A549 (cell line): Measurements from ENCODE around the gene SHISAL2A. TPM values are rescaled to one million over a fixed set of nuclear protein-coding genes. Genes with fewer than 3 reads are reported as not detected.

Source experiments
- ATAC-seq, 2 experiments: fragments of 200-7000 bp in 1 of 2; fragments of >200 bp in 1 of 2; cut with Nextera tagmentation in 1 of 2; cut with Tn5 transposase in 1 of 2; 3 replicates each; pipeline versions ENCODE4 v1.8.0 to v1.9.1; 2018 to 2020; ENCODE audit warnings: mild to moderate bottlenecking in 1 of 2, moderate library complexity in 1 of 2
- CTCF ChIA-PET: fragments of 300-600 bp; sonication (Branson Sonifier 250); formaldehyde crosslinking; extraction: SDS; loops from one replicate; lab custom pipeline; 2021; ENCODE audit warnings: antibody characterized with exemption, inconsistent platforms; lab: Yijun Ruan, JAX
- POLR2A ChIA-PET: fragments of 350-600 bp; formaldehyde crosslinking; extraction: SDS; loops from one replicate; lab custom pipeline; 2021; ENCODE audit warnings: antibody characterized with exemption, inconsistent platforms; lab: Yijun Ruan, JAX
- DNase-seq, 2 experiments: peaks; one replicate each; pipeline versions ENCODE4 v3.0.0 to v3.0.0-alpha.2; 2011 to 2016; ENCODE audit warnings: low read depth in 1 of 2, low spot score in 1 of 2
- FAIRE-seq: peaks from 2 replicates; lab custom pipeline; 2011; peaks lifted over from hg19 to GRCh38; lab: Jason Lieb, UNC
- H3K27ac ChIP-seq, 2 experiments: fragments of >200 bp; sonication (Bioruptor Twin); formaldehyde crosslinking; 3 replicates each; pipeline ENCODE4 v1.5.1; 2016 to 2017
- H3K4me1 ChIP-seq: fragments of >200 bp; sonication (Bioruptor Twin); formaldehyde crosslinking; 3 replicates; pipeline ENCODE4 v1.6.1; 2016
- H3K4me2 ChIP-seq: fragments of >200 bp; sonication (Bioruptor Twin); formaldehyde crosslinking; 3 replicates; pipeline ENCODE4 v1.6.1; 2016
- H3K4me3 ChIP-seq: fragments of >200 bp; sonication (Bioruptor Twin); formaldehyde crosslinking; 3 replicates; pipeline ENCODE4 v1.5.1; 2016
- H3K9me3 ChIP-seq: fragments of >200 bp; sonication (Bioruptor Twin); formaldehyde crosslinking; 3 replicates; pipeline ENCODE4 v1.6.1; 2016
- BCL3 ChIP-seq: fragments of >200 bp; sonication (Bioruptor Twin); formaldehyde crosslinking; IDR thresholded peaks from 3 replicates; pipeline ENCODE4 v1.6.1; 2016
- CEBPB ChIP-seq, 2 experiments: fragments of >200 bp in 1 of 2; sonication (Bioruptor Twin) in 1 of 2; formaldehyde crosslinking in 1 of 2; IDR thresholded peaks; 2 replicates each; pipeline ENCODE4 v1.6.1; 2012 to 2016
- CHD2 ChIP-seq: fragments of 150-350 bp; IDR thresholded peaks from 2 replicates; pipeline ENCODE4 v1.6.1; 2014; ENCODE audit warnings: low read length; ENCODE audit not compliant: partially characterized antibody
- CHD4 ChIP-seq: fragments of 200-600 bp; sonication (generic); IDR thresholded peaks from 2 replicates; pipeline ENCODE4 v1.6.1; 2016; ENCODE audit warnings: antibody characterized with exemption, mild to moderate bottlenecking, borderline replicate concordance
- E2F6 ChIP-seq: IDR thresholded peaks from 2 replicates; pipeline ENCODE4 v1.6.1; 2012; ENCODE audit warnings: low read depth, borderline replicate concordance
- EHF ChIP-seq: fragments of 250-450 bp; sonication (Bioruptor Pico); IDR thresholded peaks from 2 replicates; pipeline ENCODE4 v1.5.0; 2020; ENCODE audit warnings: mild to moderate bottlenecking
- EP300 ChIP-seq, 2 experiments: fragments of >200 bp; sonication (Bioruptor Twin); formaldehyde crosslinking; IDR thresholded peaks; 2 replicates in 1 of 2; 3 replicates in 1 of 2; pipeline ENCODE4 v1.6.1; 2016 to 2017
- GATA3 ChIP-seq: IDR thresholded peaks from 2 replicates; pipeline ENCODE4 v1.6.1; 2012; ENCODE audit warnings: borderline replicate concordance
- HDAC2 ChIP-seq: fragments of 200-600 bp; sonication (generic); IDR thresholded peaks from 2 replicates; pipeline ENCODE4 v1.6.1; 2016
- HOXB13 ChIP-seq: fragments of 250-450 bp; sonication (Bioruptor Pico); IDR thresholded peaks from 2 replicates; pipeline ENCODE4 v1.5.0; 2020; ENCODE audit warnings: low read depth, mild to moderate bottlenecking, moderate library complexity
- JUN ChIP-seq, 2 experiments: fragments of >200 bp; sonication (Bioruptor Twin); formaldehyde crosslinking; IDR thresholded peaks; 2 replicates in 1 of 2; 3 replicates in 1 of 2; pipeline ENCODE4 v1.6.1; 2016 to 2017
- JUNB ChIP-seq: fragments of >200 bp; sonication (Bioruptor Twin); formaldehyde crosslinking; IDR thresholded peaks from 2 replicates; pipeline ENCODE4 v1.6.1; 2016
- KDM1A ChIP-seq: fragments of 200-600 bp; sonication (generic); IDR thresholded peaks from 2 replicates; pipeline ENCODE4 v1.6.1; 2016; ENCODE audit warnings: low read depth, mild to moderate bottlenecking
- KDM5A ChIP-seq: fragments of 200-600 bp; sonication (generic); IDR thresholded peaks from 2 replicates; pipeline ENCODE4 v1.6.1; 2016; ENCODE audit warnings: antibody characterized with exemption, mild to moderate bottlenecking
- MAFK ChIP-seq: fragments of 450-650 bp; IDR thresholded peaks from 2 replicates; pipeline ENCODE4 v1.6.1; 2014; ENCODE audit not compliant: partially characterized antibody
- MAX ChIP-seq: IDR thresholded peaks from 2 replicates; pipeline ENCODE4 v1.6.1; 2012
- MAZ ChIP-seq: fragments of 150-350 bp; IDR thresholded peaks from 2 replicates; pipeline ENCODE4 v1.6.1; 2014; ENCODE audit warnings: antibody characterized with exemption, low read depth, low read length, borderline replicate concordance
- MYC ChIP-seq: IDR thresholded peaks from 2 replicates; pipeline ENCODE4 v1.6.1; 2012; ENCODE audit warnings: mild to moderate bottlenecking, inconsistent platforms, low read length, improper control_type of control experiment, borderline replicate concordance
- NPAS2 ChIP-seq: fragments of 250-450 bp; sonication (Bioruptor Pico); IDR thresholded peaks from 2 replicates; pipeline ENCODE4 v1.8.0; 2022; ENCODE audit warnings: mild to moderate bottlenecking, moderate library complexity, borderline replicate concordance
- NR3C1 ChIP-seq: fragments of >200 bp; sonication (Bioruptor Twin); formaldehyde crosslinking; IDR thresholded peaks from 3 replicates; pipeline ENCODE4 v1.6.1; 2017
- PHF8 ChIP-seq: fragments of 200-600 bp; sonication (generic); IDR thresholded peaks from 2 replicates; pipeline ENCODE4 v1.6.1; 2016; ENCODE audit warnings: low read depth, mild to moderate bottlenecking, antibody characterized with exemption, moderate library complexity, borderline replicate concordance
- POLR2AphosphoS2 ChIP-seq: conservative IDR thresholded peaks from 2 replicates; pipeline ENCODE4 v1.6.1; 2012; ENCODE audit warnings: low read length, improper control_type of control experiment, inconsistent platforms
- RARB ChIP-seq: fragments of 250-450 bp; sonication (Bioruptor Pico); IDR thresholded peaks from 2 replicates; pipeline ENCODE4 v1.8.0; 2021; ENCODE audit warnings: mild to moderate bottlenecking, moderate library complexity
- REST ChIP-seq: fragments of 200-600 bp; sonication (generic); IDR thresholded peaks from 2 replicates; pipeline ENCODE4 v1.6.1; 2016; ENCODE audit warnings: antibody characterized with exemption, mild to moderate bottlenecking, moderate library complexity
- TFCP2L1 ChIP-seq: fragments of 250-450 bp; sonication (Bioruptor Pico); IDR thresholded peaks from 2 replicates; pipeline ENCODE4 v1.5.0; 2021; ENCODE audit warnings: mild to moderate bottlenecking
- TP53 ChIP-seq: fragments of 250-450 bp; sonication (Bioruptor Pico); IDR thresholded peaks from 2 replicates; pipeline ENCODE4 v1.5.0; 2021; ENCODE audit warnings: mild to moderate bottlenecking, moderate library complexity
- ZNF302 ChIP-seq: fragments of 250-450 bp; sonication (Bioruptor Pico); IDR thresholded peaks from 2 replicates; pipeline ENCODE4 v1.9.0; 2021; ENCODE audit warnings: inconsistent platforms, mild to moderate bottlenecking, moderate library complexity
- WGBS: methylation state at CpG from one replicate; pipeline ENCODE4 v1.1.6; 2017; ENCODE audit errors: missing lambda C conversion rate; 5-methylcytosine and 5-hydroxymethylcytosine counted together
- polyA plus RNA-seq, 4 experiments: library from polyadenylated mRNA; depleted of rRNA in 3 of 4; stranded (reverse); fragments of >200 nt; fragmentation: RNase III in 1 of 4; extraction: RNeasy Plus Mini Kit Qiagen cat#74134 plus additional on column Dnase treatment in 1 of 4; gene quantifications; 2 replicates in 3 of 4; 3 replicates in 1 of 4; pipeline ENCODE4 v1.2.3, GENCODE V29; 2011 to 2017

SHISAL2A gene
- polyA plus RNA-seq, 2 of the 4 experiments (the other 2 are of a cell fraction), result not detected

GRCh38 chr1:52613636-52614373, 19.2 kb upstream of the SHISAL2A start:
- FAIRE-seq, result no peak
- 42% methylated on average over 2 of the region's 2 CpGs for WGBS
- Histone ChIP-seq H3K27ac (no peak overlapping the region), H3K4me1 (no peaks in the 10 kb centered on the region), H3K9me3 (no peaks in the 10 kb centered on the region), H3K4me3 (no peak overlapping the region), H3K4me2 (no peak overlapping the region)
- ChIA-PET CTCF (interaction anchor here (1.1 to 1.8 kb wide), 2 partner anchors 9 to 72 kb away, joined by 3 to 4 read pairs; no protein-coding TSS in a partner anchor), POLR2A (no interaction called here)
- DNase-seq, result no peak
- ATAC-seq, result no peak
- TF ChIP-seq GATA3, result no peak
- TF ChIP-seq TP53, result no peak
- no peak for TF ChIP-seq NR3C1
- no peak for TF ChIP-seq POLR2AphosphoS2
- TF ChIP-seq JUN (IDR thresholded peaks at IDR 0.05), result no peak
- TF ChIP-seq BCL3, result no peak
- TF ChIP-seq E2F6, result no peak
- no peak for TF ChIP-seq EP300 (IDR thresholded peaks at IDR 0.05)
- no peak for TF ChIP-seq RARB (CRISPR knock-in tag)

GRCh38 chr1:52614671-52615070, 18.3 kb upstream of the SHISAL2A start:
- H3K9me3 ChIP-seq, result no peaks in the 10 kb centered on the region
- FAIRE-seq (no peak), DNase-seq (no peak), ATAC-seq (no peak)
- TF ChIP-seq CHD4 (no peak), MAX (no peak), EHF (CRISPR knock-in tag) (no peak), CEBPB (IDR thresholded peaks at IDR 0.05) (no peak), JUNB (no peak), NR3C1 (no peak), PHF8 (no peak), NPAS2 (CRISPR knock-in tag) (no peak), ZNF302 (no peak), REST (no peak), MYC (no peak), BCL3 (no peak), CHD2 (no peak), TFCP2L1 (CRISPR knock-in tag) (no peak), HDAC2 (no peak), HOXB13 (CRISPR knock-in tag) (no peak), KDM5A (no peak), KDM1A (no peak), MAFK (no peak), MAZ (no peak)
- H3K27ac ChIP-seq, result no peak overlapping the region
- WGBS, result 76% methylated on average over 5 of the region's 5 CpGs
- CTCF ChIA-PET, result interaction anchor here (0.6 to 1.8 kb wide), 2 partner anchors 40 to 71 kb away, joined by 4 to 5 read pairs; no protein-coding TSS in a partner anchor
- H3K4me3 ChIP-seq, result no peak overlapping the region
- H3K4me1 ChIP-seq, result no peaks in the 10 kb centered on the region
- POLR2A ChIA-PET, result no interaction called here
- H3K4me2 ChIP-seq, result no peak overlapping the region
